HG03558 (cell line): ENCODE data around the gene CPPED1.

Experiments
- ATAC-seq: cut with Tn5 transposase; IDR thresholded peaks from one replicate; pipeline ENCODE4 v1.9.1; 2021; ENCODE audit warnings: moderate number of reproducible peaks; ENCODE audit not compliant: unreplicated experiment; ENCODE audit errors: extremely low read depth

CPPED1 gene

DNA sequence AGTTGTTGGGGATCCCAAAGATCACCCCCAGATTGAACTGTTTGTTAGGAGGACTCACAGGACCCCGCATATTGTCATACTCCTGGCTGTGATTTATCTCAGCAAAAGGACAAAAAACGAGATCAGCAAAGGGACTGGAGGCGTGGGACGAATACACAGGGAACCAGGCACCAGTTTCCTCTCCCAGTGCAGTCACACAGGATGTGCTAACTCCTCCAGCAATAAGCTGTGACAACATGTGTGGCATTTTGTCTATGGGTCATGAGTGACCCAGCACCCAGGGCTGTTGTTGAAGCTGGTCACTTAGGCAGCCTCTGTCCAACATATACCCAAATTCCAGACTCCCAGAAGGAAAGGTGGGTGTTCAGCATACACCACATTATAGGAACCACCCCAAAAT lies 60.9 kb downstream of the CPPED1 start:
- ATAC-seq = no peak

DNA sequence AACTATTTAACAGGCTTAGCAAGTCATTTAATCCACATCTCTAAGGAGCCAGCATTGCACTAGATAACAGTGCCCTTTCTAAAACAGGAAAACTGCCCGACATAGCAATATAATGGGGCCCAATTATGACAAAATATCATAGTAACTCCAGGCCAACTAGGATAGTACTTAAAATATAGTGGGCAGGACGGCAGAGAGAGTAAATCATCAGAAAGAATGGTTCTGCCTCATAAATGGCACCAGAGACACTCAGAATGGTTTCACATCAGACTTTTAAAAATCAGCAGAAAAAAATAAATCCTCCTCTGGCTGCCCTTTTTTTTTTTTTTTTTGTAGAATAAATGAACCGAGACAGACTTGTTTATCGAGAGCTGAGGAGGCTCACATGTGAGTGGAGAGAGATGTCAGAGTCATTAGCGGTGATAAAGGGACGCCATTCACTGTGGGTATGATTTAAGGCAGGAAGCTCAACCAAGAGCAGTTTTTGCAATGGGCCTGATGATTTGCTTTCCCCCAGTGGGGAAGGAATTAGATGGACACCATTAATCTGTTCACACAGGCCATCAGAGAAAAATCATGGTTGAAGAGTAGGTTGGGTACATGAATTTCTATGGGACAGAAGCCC lies 62.6 kb downstream of the CPPED1 start:
- no peak for ATAC-seq

DNA sequence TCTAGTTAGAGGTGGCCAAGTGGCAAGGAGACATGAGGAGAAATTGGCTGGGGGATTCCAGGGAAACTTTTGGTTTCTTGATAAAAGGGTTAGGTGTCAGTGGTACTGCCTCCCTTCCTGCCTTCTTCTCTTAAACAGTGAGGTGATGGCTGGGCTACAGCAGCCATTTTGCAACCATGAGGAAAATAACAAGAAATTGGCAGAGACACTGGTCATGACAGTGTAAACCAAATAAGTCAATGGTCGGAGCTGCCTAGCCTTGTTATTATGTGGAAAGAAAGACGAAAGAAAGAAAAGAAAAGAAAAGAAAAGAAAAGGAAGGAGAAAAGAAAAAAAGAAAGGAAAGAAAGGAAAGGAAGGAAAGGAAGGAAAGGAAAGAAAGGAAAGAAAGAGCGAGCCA lies 63.9 kb downstream of the CPPED1 start:
- no peak for ATAC-seq

DNA sequence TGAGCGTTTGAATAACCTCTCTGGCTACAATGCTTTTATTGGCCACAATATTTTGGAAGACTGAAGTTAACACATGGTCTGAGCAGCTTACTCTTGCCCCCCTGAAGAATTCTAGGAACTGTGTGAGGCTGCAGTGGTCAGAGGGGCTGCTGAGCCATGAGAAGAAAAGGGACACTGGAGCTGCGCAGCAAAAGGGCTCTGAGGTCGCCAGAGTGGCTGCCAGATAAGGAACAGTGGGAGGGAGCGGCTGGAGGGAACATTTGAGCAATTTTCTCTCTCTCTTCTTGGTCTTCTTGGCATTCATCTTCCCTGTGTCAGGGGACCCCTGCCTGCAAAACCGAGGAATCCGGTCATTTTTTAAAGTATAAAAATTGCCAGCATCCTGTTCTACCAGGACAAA lies 66.1 kb downstream of the CPPED1 start:
- no peak for ATAC-seq

DNA sequence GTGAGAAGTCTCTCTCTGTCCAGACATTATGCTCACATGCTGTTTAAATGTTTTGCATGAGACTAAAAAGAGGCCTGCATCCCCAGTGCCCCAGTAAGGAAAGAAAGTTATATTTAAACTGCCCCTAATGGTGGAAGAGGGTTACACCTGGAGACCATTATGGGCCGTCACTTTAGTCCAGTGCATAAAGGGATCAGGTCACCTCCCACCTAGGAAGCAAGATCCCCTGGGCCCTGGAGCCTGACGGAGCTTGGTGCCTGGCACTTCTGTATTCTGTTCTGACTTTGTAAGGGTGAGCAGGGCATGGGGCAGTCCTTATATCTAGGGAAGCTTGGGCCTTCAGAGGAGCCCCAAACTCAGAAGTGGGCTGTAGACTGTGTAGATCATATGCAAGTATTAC lies 67.9 kb downstream of the CPPED1 start:
- no peak for ATAC-seq

DNA sequence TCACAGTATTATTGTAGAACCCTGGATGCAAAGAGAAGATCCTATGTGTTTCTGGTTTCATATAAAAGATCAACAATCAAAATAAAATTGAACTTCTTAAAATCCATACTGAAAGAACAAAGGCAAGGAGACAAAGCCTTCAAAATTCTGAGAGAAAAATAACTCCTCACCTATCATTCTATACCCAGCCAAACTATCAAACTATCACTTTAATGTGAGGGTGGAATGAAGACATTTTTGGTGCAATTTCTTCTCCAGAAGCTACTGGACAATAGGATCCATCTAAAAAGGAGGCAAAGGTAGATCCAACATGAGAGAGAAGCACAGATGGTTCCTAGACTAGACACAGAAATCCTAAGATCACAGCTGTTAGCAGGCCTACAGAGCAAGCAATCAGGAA lies 71.1 kb downstream of the CPPED1 start:
- no peak for ATAC-seq

DNA sequence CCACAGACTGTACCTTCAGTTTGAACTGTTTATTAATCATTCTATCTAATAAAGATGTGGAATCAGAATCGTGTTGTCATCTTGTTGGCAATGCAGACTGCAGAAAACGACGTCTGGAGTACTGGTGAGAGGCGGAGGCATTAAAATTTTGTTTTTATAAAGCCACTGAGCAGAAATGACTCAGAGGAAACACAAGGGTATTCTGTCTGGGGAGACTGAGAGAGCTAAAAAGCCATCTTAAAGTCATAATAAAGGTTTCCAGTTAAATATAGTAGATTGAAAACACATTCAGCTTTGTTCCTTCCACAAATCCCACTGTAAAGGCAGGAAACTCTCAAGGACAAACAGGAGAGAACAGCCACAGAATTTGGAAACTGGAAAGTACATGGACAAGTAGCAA lies 74.2 kb downstream of the CPPED1 start:
- no peak for ATAC-seq

DNA sequence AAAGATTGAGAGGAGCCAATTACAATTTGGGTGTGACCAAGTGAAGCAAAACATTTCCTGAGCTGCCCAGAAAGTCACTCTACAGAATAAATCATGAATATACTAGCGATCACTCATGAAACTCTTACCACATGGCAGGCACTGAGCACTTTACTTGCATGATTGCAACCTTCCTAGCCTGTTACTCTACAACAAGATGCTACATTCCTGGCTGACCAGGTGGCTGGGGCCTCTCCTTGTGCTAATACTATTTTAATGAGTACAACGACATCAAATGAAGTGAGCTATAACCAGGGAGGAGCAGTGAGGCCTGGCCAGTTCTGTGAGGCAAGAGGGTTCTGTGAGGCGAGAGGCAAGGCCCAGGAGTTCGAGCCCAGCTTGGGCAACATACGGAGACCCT lies 75.2 kb downstream of the CPPED1 start:
- no peak for ATAC-seq

DNA sequence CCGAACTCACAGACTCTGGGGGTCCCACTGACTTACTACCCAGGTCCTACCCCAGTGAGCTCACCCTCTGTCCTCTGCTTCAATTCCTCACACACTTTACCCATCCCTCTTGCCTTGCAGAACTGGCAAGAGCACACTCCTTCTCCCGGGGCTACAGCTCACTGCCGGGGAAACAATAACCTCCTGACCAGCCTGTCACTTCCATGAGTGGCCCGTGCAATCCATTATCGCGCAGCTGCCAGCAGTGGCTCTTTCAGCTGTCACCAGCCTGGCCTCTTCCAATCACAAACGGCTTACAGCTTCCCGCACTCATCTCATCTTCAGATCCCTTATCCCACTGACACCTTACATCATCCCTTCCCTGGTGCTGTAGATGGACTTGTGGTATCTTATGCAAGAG lies 79.5 kb downstream of the CPPED1 start:
- ATAC-seq = no peak

DNA sequence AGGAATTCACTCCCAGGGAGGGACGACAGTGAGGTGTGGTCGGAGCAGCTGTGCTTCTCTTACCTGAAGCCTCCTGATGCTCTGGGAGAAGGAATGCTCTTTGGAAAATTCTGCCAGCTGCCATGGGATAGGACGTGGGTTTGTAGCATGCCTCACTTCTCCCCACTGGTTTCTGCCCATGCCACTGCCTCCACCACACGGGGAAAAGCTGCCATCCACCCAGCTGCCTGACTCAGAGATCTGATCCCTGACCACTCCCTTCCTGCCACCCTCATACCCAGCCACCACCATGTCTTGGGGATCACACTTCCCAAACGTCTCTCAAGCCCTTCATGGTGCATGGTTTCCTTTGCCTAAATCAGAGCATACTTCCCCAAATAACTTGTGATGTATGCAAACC lies 80.0 kb downstream of the CPPED1 start:
- no peak for ATAC-seq

DNA sequence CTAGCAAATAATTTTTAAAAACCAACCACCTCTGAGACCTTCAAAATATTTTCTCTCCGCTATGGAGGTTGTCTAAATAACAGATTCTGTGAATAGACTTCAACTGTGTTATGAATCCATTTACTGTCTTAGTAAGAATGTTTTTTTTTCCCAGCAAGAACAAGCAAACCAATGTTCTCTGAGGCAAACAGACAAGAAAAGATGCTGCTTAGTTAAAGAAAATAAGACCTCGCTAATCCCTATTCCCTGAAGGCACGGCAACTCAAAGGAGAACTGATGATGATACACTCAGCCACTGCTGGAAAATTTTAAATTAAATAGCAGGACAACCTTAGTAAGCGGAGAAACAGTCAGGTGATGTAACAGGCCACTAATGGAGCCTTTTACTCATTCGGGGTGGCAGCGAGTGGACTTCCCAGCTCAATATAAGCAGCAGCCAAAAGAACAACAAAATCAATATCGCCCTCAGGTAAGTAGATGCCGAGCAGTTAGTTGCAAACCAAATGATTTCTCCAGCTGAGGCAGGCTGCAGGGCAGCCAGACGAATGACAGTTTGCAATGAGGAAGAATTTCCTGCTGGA lies 81.8 kb downstream of the CPPED1 start:
- no peak for ATAC-seq

DNA sequence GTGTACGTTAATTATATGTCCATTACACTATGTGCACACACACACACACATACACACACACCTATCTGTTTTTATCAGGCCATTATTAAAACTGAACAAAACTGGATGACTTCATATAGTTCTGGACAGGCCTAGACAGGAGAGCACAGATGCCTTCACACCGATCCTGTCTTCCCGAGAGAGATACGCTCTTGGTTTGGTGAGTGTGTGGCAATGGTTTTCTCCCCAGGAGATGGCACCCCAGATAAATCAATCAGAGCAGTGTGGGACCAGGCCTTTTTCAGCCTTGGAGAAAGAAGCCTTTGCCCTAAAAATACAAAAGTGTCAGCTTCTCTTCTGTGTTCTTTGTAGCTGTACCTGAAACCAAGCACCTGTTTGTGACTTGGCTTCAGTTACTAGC lies 83.7 kb downstream of the CPPED1 start:
- ATAC-seq = no peak

DNA sequence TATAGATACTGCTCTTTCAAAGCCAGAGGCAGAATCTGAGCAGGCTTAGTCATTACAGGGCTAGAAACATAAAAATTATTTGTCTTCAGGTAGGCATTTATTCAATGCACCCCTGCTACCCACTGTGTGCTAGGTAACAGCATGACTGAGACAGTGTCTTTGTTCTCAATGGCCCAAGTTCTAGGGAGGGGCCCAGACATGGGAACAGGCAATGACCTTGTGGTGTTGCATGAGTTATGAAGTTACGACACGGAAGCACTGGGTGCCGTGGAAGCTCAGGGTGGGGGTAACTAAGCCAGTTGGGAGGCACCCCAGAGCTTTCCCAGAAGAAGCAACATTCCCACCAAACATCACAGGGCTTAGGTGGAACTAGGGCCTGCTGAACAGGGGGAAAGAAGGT lies 87.0 kb downstream of the CPPED1 start:
- no peak for ATAC-seq

DNA sequence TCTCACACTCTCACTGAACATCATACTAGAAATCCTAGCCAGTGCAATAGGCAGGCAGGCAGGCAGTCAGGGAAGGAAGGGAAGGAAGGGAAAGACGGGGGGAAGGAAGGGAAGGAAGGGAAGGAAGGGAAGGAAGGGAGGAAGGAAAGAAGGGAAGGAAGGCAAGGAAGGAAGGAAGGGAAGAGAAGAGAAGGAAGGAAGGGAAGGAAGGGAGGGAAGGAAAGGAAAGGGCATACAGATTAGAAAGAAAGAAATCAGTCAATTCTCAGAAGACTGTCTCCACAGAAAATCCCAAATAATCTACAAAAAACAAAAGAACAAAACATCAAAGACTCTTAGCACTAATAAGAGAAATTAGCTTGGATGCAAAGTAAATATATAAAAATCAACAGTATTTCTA lies 93.9 kb downstream of the CPPED1 start:
- ATAC-seq = no peak

DNA sequence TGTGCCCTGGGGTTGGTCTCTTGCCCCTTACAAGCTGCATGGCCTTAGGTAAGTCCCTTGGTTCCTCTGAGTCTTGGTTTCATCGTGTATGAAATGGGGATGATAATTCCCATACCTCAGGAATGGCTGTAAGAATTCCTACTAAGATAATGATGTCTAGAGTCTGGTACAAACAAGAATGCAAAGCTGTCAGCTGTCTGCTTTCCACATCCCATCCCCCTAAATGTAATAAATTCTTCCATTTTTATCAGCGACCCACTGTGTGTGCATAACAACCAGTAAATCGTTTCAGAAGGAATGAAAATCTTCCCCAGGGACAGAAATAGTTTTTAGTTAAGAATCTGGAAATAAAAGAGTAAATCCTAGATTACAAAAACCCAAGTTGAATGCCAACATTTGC lies 95.4 kb downstream of the CPPED1 start:
- ATAC-seq = no peak

DNA sequence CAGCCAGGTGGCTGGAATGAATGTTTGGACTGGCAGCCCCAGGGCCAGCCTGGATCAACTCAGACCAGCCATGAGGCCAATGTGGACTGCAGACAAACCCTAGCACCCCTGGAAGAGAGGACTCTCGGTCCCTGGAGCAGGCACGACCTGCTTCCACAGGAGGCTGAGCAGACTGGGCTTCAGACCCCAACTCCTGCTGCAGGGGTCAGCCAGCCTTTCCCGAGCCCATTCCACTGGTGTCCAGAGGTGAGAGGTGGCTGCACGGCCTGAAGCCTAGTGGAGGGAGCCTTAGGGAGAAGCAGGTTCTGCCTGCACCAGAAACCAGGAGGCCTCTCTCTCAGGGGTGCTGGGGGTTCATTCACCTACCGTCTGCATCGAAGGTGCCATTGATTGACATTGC lies 97.1 kb downstream of the CPPED1 start:
- no peak for ATAC-seq

DNA sequence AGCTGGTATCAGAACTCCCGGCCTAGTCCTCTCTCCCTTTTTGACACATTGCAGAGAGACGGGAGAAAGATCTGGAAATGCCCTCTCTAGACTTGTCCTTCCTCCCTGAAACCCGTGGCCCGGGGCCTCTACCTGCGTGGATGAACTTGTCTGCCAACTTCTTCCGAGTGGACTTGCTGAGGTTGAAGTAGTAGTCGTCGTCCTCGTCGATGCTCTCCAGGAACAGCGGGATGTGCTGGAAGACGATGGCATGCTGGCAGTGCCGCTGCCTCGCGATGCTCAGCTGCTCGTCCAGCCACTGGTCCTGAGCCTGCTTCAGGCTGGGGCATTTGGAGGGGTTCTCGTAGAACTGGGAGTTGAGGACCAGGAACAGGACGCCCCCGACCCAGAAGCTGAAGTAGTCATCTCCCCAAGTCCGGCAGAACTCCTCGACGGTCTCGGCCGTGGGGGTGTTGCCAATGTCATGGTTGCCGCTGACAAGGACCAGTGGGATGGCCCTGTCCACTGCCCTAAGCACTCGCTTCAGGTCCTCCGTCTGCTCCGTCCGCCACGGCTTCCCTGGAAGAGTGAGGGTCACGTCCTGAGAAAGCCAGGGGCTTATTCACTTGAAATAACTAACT lies 99.1 kb downstream of the CPPED1 start:
- no peak for ATAC-seq

DNA sequence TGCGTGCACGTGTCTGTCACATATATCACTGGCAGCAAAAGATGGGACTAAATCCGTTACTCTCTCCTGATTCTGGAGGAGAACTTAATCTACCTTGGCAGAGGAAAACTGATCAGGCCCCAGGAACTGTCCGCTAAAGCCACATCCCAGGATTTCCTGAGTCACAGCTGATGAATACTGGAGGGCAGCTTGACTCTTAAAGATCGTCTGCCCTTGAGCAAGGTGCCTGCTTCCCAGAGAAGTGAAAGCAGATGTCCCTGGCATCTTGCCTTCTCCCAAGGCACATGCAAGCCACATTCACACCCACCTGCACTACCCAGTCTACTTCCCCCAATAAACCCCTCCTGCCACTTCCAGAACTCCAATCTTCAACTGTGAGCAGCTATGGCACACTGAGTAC lies 99.8 kb downstream of the CPPED1 start:
- no peak for ATAC-seq

DNA sequence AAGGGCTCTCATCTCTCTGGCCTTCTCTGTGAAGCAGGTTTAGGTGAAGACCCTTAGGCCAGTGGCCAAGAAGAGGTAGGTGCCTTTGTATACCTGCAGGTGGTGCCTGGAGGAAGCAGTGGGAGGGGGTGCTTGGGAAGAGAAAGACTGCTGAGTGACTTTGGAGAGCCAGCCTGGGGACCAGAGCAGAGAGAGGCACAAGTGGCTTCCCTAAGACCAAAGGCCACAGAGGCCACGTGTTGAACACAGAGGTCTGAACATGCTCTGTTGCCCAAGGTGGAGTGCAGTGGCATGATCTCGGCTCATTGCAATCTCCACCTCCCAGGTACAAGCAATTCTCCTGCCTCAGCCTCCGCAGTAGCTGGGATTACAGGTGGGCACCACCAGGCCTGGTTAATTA lies 103.5 kb downstream of the CPPED1 start:
- no peak for ATAC-seq

DNA sequence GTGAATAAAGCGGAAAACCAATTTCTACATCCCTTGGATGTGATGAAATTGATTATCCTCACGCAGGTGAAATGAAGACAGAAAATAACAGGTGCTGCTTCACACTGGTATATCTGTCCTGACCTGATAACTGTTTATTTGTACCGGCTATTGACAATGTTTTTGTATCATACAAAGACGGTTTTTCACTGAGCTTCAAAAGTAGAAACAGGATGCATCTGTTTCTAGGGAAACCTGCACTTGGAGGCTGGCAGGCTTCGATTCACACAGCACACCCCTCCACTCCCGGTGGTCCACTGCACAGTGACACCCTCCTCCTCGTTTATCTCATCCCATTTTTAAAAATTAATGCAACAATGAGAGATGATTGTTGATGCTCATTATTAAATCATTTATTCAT lies 104.5 kb downstream of the CPPED1 start:
- no peak for ATAC-seq

DNA sequence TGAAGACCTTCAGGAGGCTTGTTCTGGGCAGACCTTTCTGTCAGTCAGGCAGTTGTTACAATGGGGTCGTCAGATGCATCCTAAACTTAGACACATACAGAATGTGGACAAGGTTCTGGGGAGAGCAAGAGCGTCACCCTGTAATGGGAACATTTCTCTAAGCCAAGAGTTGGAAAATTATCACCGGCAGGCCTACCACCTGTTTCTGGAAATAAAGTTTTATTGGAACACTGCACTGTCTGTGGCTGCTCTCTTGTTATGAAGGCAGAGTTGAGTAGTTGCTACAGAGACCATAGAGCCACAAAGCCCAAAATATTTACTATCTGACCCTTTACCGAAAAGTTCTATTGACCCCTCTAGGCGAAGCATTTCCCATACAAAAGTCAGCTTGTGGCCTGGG lies 106.2 kb downstream of the CPPED1 start:
- ATAC-seq = no peak

DNA sequence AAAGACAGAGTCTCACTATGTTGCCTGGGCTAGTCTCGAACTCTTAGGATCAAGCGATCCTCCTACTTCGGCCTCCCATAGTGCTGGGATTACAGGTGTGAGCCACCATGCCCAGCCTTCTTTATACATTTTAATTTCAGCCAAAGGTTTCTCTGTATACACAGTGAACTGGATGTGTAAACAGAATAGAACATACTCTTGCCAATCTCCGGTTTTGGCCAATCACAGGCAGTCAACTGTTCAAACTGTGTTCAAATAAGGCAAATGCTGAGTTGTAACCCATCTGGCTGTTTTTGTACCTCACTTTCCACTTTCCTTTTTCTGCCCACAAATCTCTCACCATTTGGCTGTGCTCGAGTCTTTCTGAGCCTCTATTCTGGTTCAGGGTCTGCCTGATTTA lies 108.2 kb downstream of the CPPED1 start:
- no peak for ATAC-seq
